Thymus (tissue), 11 donors: Measurements from ENCODE around the gene RGS11. TPM values are rescaled to one million over a fixed set of nuclear protein-coding genes. Genes with fewer than 3 reads are reported as not detected.
"Not testable (repeated sequence)": the region's sequence is repeated elsewhere in the genome, so short reads cannot be mapped to it uniquely, and the experiment has no call there.

Experiments used
- DNase-seq, 9 donors: peaks; one replicate each; pipeline ENCODE4 v3.0.0-alpha.2; 2013; ENCODE audit warnings: low spot score in 9 of 9, low read depth in 6 of 9, missing footprints in 1 of 9
- H3K27ac ChIP-seq, 2 donors: one replicate each; pipeline ENCODE4 v1.5.1; 2013; ENCODE audit warnings: control low read depth in 1 of 2, low read depth in 1 of 2, low read length in 1 of 2, mild to moderate bottlenecking in 1 of 2, moderate library complexity in 1 of 2
- H3K27me3 ChIP-seq, 2 donors: one replicate each; pipeline ENCODE4 v1.5.1; 2013; ENCODE audit warnings: low read length in 1 of 2; ENCODE audit not compliant: control insufficient read depth in 2 of 2, insufficient read depth in 1 of 2
- H3K36me3 ChIP-seq, 2 donors: one replicate each; pipeline ENCODE4 v1.5.1; 2013; ENCODE audit warnings: low read length in 1 of 2, mild to moderate bottlenecking in 1 of 2, moderate library complexity in 1 of 2; ENCODE audit not compliant: control insufficient read depth in 2 of 2, insufficient read depth in 2 of 2
- H3K4me1 ChIP-seq, 2 donors: one replicate each; pipeline ENCODE4 v1.5.1; 2013; ENCODE audit warnings: low read length in 2 of 2; ENCODE audit not compliant: control insufficient read depth in 2 of 2, insufficient read depth in 2 of 2
- H3K4me3 ChIP-seq, 2 donors: one replicate each; pipeline ENCODE4 v1.5.1; 2013; ENCODE audit warnings: low read length in 2 of 2, control low read depth in 1 of 2, mild to moderate bottlenecking in 1 of 2
- H3K9me3 ChIP-seq, 2 donors: one replicate each; pipeline ENCODE4 v1.5.1; 2013; ENCODE audit warnings: low read length in 1 of 2, mild to moderate bottlenecking in 1 of 2; ENCODE audit not compliant: control insufficient read depth in 2 of 2, insufficient read depth in 1 of 2
- WGBS: extraction: QIAGEN DNeasy Blood & Tissue Kit; methylation state at CpG from one replicate; pipeline ENCODE4 v1.1.7; 2013; 5-methylcytosine and 5-hydroxymethylcytosine counted together
- polyA plus RNA-seq: library from polyadenylated mRNA; stranded (reverse); fragments of 200-250 nt; gene quantifications from one replicate; pipeline ENCODE4 v1.2.3, GENCODE V29; 2013
- total RNA-seq: library from RNA; stranded (reverse); fragments of 120-200 nt; gene quantifications from one replicate; pipeline ENCODE4 v1.2.4, GENCODE V29; 2013
- donor health status: healthy.

Gene RGS11
- total and polyA plus RNA-seq, 2 donors, result 1.3 TPM; not detected in 1

DNA sequence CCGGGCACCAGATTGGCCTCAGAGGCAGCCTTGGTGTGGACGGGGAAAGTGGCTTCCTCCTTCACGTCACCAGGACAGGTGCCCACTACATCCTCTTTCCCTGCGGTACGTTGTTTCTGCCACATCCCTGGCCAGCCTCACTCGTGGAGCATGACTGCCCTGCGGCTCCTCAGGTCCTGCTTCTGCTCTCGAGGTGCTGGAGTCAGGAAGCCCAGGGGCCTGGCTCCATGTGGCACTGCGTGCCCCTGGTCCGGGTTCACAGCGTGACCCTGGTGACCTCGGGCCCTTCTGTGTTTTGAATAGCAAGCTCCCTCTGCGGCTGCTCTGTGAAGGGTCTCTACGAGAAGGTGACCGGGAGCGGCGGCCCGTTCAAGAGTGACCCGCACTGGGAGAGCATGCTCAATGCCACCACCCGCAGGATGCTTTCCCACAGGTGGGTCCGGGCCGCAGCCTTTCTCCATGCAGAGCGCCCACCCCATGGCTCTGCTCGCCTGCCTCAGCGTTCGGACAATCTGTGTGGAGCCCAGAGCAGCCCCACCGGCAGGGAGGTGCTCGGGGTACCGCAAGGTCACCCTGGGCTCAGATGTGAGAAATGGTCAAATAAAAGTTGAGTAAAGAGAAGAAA lies 13.5 kb downstream of the RGS11 start:
- 99% methylated on average over 29 of the region's 29 CpGs for WGBS
- peaks cover 37 to 59% of the 10 kb centered on the region in 2 donors for H3K36me3 ChIP-seq
- H3K4me1 ChIP-seq, result no peaks in the 10 kb centered on the region
- no peaks in the 10 kb centered on the region for H3K27me3 ChIP-seq
- DNase-seq, result no peak
- H3K9me3 ChIP-seq, result no peaks in the 10 kb centered on the region
- no peak overlapping the region for H3K27ac ChIP-seq
- H3K4me3 ChIP-seq, result no peak overlapping the region

DNA sequence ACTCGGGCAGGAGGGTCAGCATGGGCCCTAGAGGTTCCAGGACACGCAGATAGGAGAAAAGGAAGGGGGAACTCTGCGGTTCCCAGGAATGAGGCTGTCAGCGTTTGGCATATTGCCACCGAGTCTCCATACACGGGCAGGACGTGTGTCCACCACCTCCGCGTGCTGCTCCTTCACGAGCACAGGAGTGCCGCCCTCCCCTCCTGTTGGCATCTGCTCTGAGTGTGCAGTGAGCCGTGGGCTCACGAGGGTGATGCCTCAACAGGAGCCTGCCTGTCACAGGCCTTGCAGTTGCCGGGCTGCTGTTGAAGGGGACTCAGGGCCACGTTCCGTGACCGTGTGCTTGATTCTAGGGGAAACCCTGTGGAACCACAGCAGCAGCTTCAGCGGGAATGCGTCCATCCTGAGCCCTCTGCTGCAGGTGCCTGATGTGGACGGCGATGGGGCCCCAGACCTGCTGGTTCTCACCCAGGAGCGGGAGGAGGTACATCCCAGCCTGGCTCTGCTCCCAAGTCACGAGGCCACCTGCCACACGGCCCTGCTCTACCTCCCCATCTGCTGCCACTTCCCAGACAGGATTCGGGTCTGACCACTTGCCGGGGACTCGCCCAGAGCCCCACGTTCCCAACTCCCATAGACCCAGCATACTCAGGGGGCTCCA lies 14.6 kb downstream of the RGS11 start:
- no peak for DNase-seq

DNA sequence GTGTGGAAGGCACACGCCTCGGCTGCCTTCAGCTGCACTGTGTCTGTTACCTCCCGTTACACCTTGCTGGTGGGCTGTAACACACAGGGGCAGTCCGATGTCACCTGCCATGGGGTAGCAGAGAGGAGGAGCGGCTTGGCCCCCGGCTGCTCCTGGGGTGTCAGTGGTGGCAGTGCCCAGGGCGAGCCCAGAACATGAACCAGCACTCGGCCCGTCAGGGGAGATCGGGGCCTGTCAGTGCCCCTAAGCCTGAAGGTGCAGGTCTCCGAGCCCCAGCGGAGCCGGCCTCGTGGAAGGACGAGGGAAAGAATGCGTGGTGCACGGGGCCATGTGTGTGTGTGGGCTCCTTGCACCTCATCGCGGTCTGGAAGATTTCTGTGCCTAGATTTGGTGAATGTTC lies 15.4 kb downstream of the RGS11 start:
- 96% methylated on average over 19 of the region's 19 CpGs for WGBS

More for the DNA sequence above, 14.6 kb downstream of the RGS11 start:
- WGBS, result 92% methylated on average over 28 of the region's 28 CpGs
- Histone ChIP-seq H3K4me1 (no peaks in the 10 kb centered on the region), H3K4me3 (no peak overlapping the region), H3K27ac (no peak overlapping the region), H3K27me3 (no peaks in the 10 kb centered on the region), H3K36me3 (peaks cover 37 to 63% of the 10 kb centered on the region in 2 donors), H3K9me3 (no peaks in the 10 kb centered on the region)

DNA sequence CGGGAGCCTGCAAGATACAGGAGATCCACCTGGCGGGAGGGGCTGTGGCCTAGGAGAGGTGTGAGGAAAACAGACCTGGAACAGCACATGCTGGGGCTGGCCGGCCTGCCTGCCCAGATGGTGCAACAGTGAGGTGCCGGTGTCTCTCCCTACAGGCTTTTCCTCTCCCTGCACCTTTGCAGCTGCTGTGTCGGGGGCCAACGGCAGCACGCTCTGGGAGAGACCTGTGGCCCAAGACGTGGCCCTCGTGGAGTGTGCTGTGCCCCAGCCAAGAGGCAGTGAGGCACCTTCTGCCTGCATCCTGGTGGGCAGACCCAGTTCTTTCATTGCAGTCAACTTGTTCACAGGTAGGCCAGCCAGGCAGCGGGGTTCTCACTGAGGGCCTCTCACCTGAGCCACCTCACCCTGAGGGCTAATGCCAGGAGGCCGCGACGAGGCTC lies 15.9 kb downstream of the RGS11 start:
- WGBS, result 89% methylated on average over 13 of the region's 13 CpGs
- no peak for DNase-seq
- H3K4me3 ChIP-seq, result no peak overlapping the region
- no peaks in the 10 kb centered on the region for H3K9me3 ChIP-seq
- no peaks in the 10 kb centered on the region for H3K4me1 ChIP-seq
- H3K36me3 ChIP-seq, result peaks cover 37 to 62% of the 10 kb centered on the region in 2 donors
- no peak overlapping the region for H3K27ac ChIP-seq
- H3K27me3 ChIP-seq, result no peaks in the 10 kb centered on the region

More for the DNA sequence above, 15.4 kb downstream of the RGS11 start:
- H3K9me3 ChIP-seq, result no peaks in the 10 kb centered on the region
- no peak overlapping the region for H3K4me3 ChIP-seq
- DNase-seq, result no peak
- no peak overlapping the region for H3K27ac ChIP-seq
- H3K36me3 ChIP-seq, result peaks cover 40 to 64% of the 10 kb centered on the region in 2 donors
- H3K27me3 ChIP-seq, result no peaks in the 10 kb centered on the region
- no peaks in the 10 kb centered on the region for H3K4me1 ChIP-seq

DNA sequence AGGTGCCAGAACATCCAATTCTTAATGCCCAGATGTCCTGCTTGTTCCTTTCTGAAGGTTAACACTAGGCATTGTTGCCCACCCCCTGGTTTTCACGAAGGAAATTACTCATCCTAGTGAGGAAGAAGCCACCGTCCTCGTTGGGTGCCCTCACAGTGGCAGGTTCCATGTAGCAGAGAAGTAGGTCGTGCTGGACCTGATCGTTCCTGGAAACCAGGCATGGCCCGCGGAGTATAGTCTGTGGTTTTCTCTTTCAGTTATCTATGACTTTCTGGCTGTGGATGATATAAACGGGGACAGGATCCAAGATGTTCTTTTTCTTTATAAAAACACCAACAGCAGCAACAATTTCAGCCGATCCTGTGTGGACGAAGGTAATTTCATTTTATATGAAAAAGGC lies 16.5 kb downstream of the RGS11 start:
- Histone ChIP-seq H3K27me3 (no peaks in the 10 kb centered on the region), H3K9me3 (no peaks in the 10 kb centered on the region), H3K27ac (no peak overlapping the region), H3K4me1 (peaks cover 0 to under 1% of the 10 kb centered on the region in 2 donors), H3K36me3 (peaks cover 36 to 63% of the 10 kb centered on the region in 2 donors), H3K4me3 (no peak overlapping the region)
- no peak for DNase-seq
- WGBS, result 94% methylated on average over 10 of the region's 10 CpGs

DNA sequence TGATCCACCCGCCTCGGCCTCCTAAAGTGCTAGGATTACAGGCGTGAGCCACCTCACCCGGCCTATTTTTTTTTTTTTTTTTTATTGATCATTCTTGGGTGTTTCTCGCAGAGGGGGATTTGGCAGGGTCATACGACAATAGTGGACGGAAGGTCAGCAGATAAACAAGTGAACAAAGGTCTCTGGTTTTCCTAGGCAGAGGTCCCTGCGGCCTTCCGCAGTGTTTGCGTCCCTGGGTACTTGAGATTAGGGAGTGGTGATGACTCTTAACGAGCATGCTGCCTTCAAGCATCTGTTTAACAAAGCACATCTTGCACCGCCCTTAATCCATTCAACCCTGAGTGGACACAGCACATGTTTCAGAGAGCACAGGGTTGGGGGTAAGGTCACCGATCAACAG lies 17.7 kb downstream of the RGS11 start:
- H3K36me3 ChIP-seq, result peaks cover 34 to 52% of the 10 kb centered on the region in 2 donors
- H3K4me1 ChIP-seq, H3K27ac ChIP-seq, DNase-seq, H3K9me3 ChIP-seq, H3K27me3 ChIP-seq, H3K4me3 ChIP-seq: not testable (repeated sequence)
- 97% methylated on average over 10 of the region's 13 CpGs for WGBS

DNA sequence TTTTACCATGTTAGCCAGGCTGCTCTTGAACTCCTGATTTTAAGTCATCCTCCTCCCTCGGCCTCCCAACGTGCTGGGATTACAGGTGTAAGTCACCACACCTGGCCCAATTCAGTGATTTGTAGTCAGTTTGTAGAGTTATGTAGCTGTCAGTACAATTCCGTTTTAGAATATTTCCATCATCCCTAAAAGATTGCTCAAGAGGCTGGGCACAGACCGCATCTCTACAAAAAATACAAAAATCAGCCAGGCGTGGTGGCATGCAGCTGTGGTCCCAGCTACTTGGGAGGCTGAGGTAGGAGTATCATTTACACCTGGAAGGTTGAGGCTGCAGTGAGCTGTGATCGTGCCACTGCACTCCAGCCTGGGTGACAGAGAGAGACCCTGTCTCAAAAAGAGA lies 20.6 kb downstream of the RGS11 start:
- DNase-seq, result no peak
- Histone ChIP-seq H3K27ac (no peak overlapping the region), H3K4me3 (no peak overlapping the region), H3K9me3 (no peaks in the 10 kb centered on the region), H3K36me3 (peaks cover 20 to 35% of the 10 kb centered on the region in 2 donors), H3K27me3 (no peaks in the 10 kb centered on the region), H3K4me1 (peaks cover 0 to 18% of the 10 kb centered on the region in 2 donors)
- WGBS, result 98% methylated on average over 6 of the region's 6 CpGs

DNA sequence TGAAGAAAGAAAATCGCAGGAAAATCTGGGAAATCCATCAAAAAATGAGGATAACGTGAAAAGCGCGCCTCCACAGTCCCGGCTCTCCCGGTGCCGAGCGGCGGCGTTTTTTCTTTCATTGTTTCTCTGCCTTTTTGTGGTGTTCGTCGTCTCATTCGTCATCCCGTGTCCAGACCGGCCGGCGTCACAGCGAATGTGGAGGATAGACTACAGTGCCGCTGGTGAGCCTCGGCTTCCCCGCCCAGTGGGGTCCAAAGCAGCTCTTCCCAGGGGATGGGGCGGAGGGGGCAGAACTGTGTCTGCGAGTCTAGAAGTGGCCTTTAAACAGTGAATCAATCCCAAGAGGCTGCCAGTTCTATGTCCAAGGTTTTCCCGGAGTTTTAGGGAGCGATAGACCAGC lies 21.3 kb downstream of the RGS11 start:
- DNase-seq, result no peak
- H3K36me3 ChIP-seq, result peaks cover 13 to 31% of the 10 kb centered on the region in 2 donors
- H3K4me3 ChIP-seq, result no peak overlapping the region
- H3K4me1 ChIP-seq, result peaks cover 0 to 18% of the 10 kb centered on the region in 2 donors
- WGBS, result 96% methylated on average over 25 of the region's 25 CpGs
- no peaks in the 10 kb centered on the region for H3K27me3 ChIP-seq
- H3K9me3 ChIP-seq, result no peaks in the 10 kb centered on the region
- no peak overlapping the region for H3K27ac ChIP-seq

DNA sequence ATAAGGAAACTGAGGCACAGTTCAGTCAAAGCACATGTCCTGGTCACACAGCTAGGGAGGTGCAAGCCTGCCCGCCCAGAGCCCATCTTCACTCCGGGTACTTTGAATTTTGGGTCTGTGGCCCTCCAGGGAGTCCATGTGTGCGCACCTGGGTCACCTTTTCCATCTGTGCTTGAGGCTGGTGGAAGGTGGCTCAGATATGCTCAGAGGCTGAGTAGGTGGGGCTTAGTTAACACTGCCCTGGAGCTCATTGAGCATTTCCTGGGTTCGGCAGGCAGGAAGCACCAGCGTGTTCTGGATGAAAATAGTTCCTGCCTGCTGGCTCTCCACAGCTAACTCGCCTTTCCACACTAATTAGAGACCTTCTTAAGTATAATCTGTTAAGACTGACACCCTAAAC lies 21.9 kb downstream of the RGS11 start:
- Histone ChIP-seq H3K27ac (no peak overlapping the region), H3K4me1 (peaks cover 0 to 18% of the 10 kb centered on the region in 2 donors), H3K27me3 (no peaks in the 10 kb centered on the region), H3K9me3 (no peaks in the 10 kb centered on the region), H3K4me3 (no peak overlapping the region), H3K36me3 (peaks cover 12 to 27% of the 10 kb centered on the region in 2 donors)
- 82% methylated on average over 6 of the region's 6 CpGs for WGBS
- DNase-seq, result peak in 1 of 9 donors; percentile 21
